ENCODE results near the gene GTF2A1L.

DNA sequence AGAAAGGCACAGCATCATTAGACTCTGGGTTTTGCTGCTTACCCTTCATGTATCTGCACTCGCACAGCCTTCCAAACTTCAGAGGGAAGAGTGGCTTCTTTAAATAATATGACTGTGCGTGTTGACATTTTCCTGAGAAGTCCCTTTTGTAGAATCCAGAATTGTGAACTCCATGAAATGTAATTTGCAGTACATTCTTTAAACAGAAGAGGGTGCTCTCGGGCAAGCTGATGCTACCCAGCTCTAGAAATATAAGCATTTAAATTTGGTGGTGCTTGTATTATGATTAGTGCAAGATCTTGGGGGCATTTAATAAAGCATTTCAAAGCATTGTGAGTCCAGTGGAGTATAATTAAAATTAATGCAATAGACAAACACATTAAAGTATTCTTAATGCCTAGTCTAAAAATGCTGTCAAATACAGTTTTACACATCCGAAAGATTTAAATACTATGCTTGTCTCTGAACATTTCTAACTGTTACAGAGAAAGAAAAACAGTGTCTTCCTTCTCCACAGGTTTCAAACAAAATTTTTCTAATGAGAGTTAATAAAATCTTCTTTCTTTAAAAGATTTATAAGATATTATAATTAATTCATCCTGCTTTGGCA is 17.3 kb upstream of the GTF2A1L start:
- TF ChIP-seq, protein P1, sequence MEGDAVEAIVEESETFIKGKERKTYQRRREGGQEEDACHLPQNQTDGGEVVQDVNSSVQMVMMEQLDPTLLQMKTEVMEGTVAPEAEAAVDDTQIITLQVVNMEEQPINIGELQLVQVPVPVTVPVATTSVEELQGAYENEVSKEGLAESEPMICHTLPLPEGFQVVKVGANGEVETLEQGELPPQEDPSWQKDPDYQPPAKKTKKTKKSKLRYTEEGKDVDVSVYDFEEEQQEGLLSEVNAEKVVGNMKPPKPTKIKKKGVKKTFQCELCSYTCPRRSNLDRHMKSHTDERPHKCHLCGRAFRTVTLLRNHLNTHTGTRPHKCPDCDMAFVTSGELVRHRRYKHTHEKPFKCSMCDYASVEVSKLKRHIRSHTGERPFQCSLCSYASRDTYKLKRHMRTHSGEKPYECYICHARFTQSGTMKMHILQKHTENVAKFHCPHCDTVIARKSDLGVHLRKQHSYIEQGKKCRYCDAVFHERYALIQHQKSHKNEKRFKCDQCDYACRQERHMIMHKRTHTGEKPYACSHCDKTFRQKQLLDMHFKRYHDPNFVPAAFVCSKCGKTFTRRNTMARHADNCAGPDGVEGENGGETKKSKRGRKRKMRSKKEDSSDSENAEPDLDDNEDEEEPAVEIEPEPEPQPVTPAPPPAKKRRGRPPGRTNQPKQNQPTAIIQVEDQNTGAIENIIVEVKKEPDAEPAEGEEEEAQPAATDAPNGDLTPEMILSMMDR (IDR thresholded peaks at IDR 0.05), result no peak
- TF ChIP-seq POLR2A (IDR thresholded peaks at IDR 0.05), result no peak
